Urothelium cell line (cell line): ENCODE results near the gene ABCB6.

Experiments used
- DNase-seq: peaks from one replicate; pipeline ENCODE4 v3.0.0; 2011; ENCODE audit warnings: low spot score, mixed read lengths
- FAIRE-seq: peaks from 2 replicates; lab custom pipeline; 2011; peaks lifted over from hg19 to GRCh38; lab: Jason Lieb, UNC

Gene ABCB6

GRCh38 chr2:219245899-219246230, 27.1 kb upstream of the ABCB6 start:
- no peak for FAIRE-seq
- DNase-seq: no peak

- FAIRE-seq: peak; percentile 61
Observed at GRCh38 chr2:219245148-219245898, 26.6 kb upstream of the ABCB6 start, which contains the start of the genes GLB1L and STK16. Gene GLB1L (minus strand): TSS chr2:219245444. CDS start chr2:219243573, 1,871 bp downstream. Gene STK16 (plus strand): TSS chr2:219245479. CDS start chr2:219246000, 521 bp downstream.

GRCh38 chr2:219244789-219245147, 26.0 kb upstream of the ABCB6 start:
- FAIRE-seq: no peak
- no peak for DNase-seq

More at GRCh38 chr2:219245148-219245898, 26.6 kb upstream of the ABCB6 start, which contains the start of the genes GLB1L and STK16:
- DNase-seq: peak; percentile 96

- DNase-seq (no peak), FAIRE-seq (no peak)
Observed at GRCh38 chr2:219243291-219243761, 24.6 kb upstream of the ABCB6 start.

- DNase-seq: no peak
- no peak for FAIRE-seq
Observed at GRCh38 chr2:219234331-219234730, 15.6 kb upstream of the ABCB6 start.

- FAIRE-seq: no peak
- DNase-seq: peak; percentile 28
Observed at GRCh38 chr2:219230059-219230540, 11.3 kb upstream of the ABCB6 start.

GRCh38 chr2:219229305-219230058, 10.7 kb upstream of the ABCB6 start, which contains the start of the genes ANKZF1 and ATG9A:
Gene ANKZF1 (plus strand): TSS chr2:219229806. CDS start chr2:219230258, 452 bp downstream.
Gene ATG9A (minus strand): TSS chr2:219229636. CDS start chr2:219228024, 1,612 bp downstream.
- peak; percentile 99 for DNase-seq
- peak; percentile 73 for FAIRE-seq

GRCh38 chr2:219228911-219229304, 10.2 kb upstream of the ABCB6 start:
- DNase-seq: no peak
- no peak for FAIRE-seq

- FAIRE-seq (no peak), DNase-seq (no peak)
Observed at GRCh38 chr2:219228041-219228910, 9.5 kb upstream of the ABCB6 start.

GRCh38 chr2:219225350-219225749, 6.6 kb upstream of the ABCB6 start:
- FAIRE-seq: no peak
- no peak for DNase-seq

GRCh38 chr2:219223831-219224610, 5.3 kb upstream of the ABCB6 start:
- FAIRE-seq (no peak), DNase-seq (no peak)

GRCh38 chr2:219221957-219222518, 3.3 kb upstream of the ABCB6 start:
- FAIRE-seq (no peak), DNase-seq (no peak)

- DNase-seq (no peak), FAIRE-seq (no peak)
Observed at GRCh38 chr2:219220652-219221402, 2.1 kb upstream of the ABCB6 start.

- DNase-seq (no peak), FAIRE-seq (no peak)
Observed at GRCh38 chr2:219219784-219220532, 1.2 kb upstream of the ABCB6 start.

GRCh38 chr2:219218217-219218731, 484 bp downstream of the ABCB6 start:
- DNase-seq (no peak), FAIRE-seq (no peak)

GRCh38 chr2:219216535-219216915, 2.2 kb downstream of the ABCB6 start:
- no peak for FAIRE-seq
- DNase-seq: no peak

GRCh38 chr2:219215871-219216534, 2.8 kb downstream of the ABCB6 start:
- FAIRE-seq (no peak), DNase-seq (no peak)
